HepG2 (cell line): ENCODE measurements around the gene DCST2. TPM values are rescaled to one million over a fixed set of nuclear protein-coding genes. Genes with fewer than 3 reads are reported as not detected.
A peak's percentile ranks its signal among the peaks of the same experiment; 100 is the strongest.

Source experiments
- BRD4 ChIP-seq: sonication (generic); formaldehyde crosslinking; IDR thresholded peaks from 2 replicates; pipeline ENCODE4 v1.4.0; 2020; ENCODE audit warnings: missing genetic modification reagents
- CENPT ChIP-seq: sonication (generic); formaldehyde crosslinking; IDR thresholded peaks from 2 replicates; pipeline ENCODE4 v1.8.0; 2022; ENCODE audit warnings: low read depth, mild to moderate bottlenecking, moderate library complexity, missing genetic modification reagents
- FLYWCH1 ChIP-seq: sonication (generic); formaldehyde crosslinking; IDR thresholded peaks from 2 replicates; pipeline ENCODE4 v1.8.1; 2023; ENCODE audit warnings: mild to moderate bottlenecking, missing genetic modification reagents
- MTF1 ChIP-seq: sonication (generic); formaldehyde crosslinking; IDR thresholded peaks from 2 replicates; pipeline ENCODE4 v1.5.0; 2020; ENCODE audit warnings: missing genetic modification reagents
- PRDM15 ChIP-seq: sonication (generic); formaldehyde crosslinking; IDR thresholded peaks from 2 replicates; pipeline ENCODE4 v1.4.0; 2020; ENCODE audit warnings: missing genetic modification reagents
- TEF ChIP-seq: sonication (generic); formaldehyde crosslinking; IDR thresholded peaks from 2 replicates; pipeline ENCODE4 v1.5.0; 2020; ENCODE audit warnings: missing genetic modification reagents
- ZNF530 ChIP-seq: sonication (generic); formaldehyde crosslinking; IDR thresholded peaks from 2 replicates; pipeline ENCODE4 v1.5.0; 2020; ENCODE audit warnings: low read depth, mild to moderate bottlenecking, missing genetic modification reagents
- ZNF543 ChIP-seq: sonication (generic); formaldehyde crosslinking; IDR thresholded peaks from 2 replicates; pipeline ENCODE4 v1.4.0; 2020; ENCODE audit warnings: mild to moderate bottlenecking, missing genetic modification reagents
- ZNF557 ChIP-seq: sonication (generic); formaldehyde crosslinking; IDR thresholded peaks from 2 replicates; pipeline ENCODE4 v1.4.0; 2020; ENCODE audit warnings: missing genetic modification reagents
- ZNF652 ChIP-seq: IDR thresholded peaks from 2 replicates; pipeline ENCODE4 v1.6.1; 2016; ENCODE audit warnings: low read depth, borderline replicate concordance
- ZNF773 ChIP-seq: sonication (generic); formaldehyde crosslinking; IDR thresholded peaks from 2 replicates; pipeline ENCODE4 v1.4.0; 2020; ENCODE audit warnings: missing genetic modification reagents, borderline replicate concordance
- polyA plus RNA-seq, 8 experiments: library from polyadenylated mRNA; depleted of rRNA in 3 of 8; stranded (reverse) in 7 of 8; unstranded in 1 of 8; fragments of >200 nt; fragmentation: Illumina TruSeq in 4 of 8; extraction: Trizol in 4 of 8; gene quantifications; 2 replicates each; pipeline versions ENCODE4 v1.2.1 to v1.2.3, GENCODE V29; 2011 to 2016; ENCODE audit warnings: low read depth in 4 of 8, missing spikeins in 1 of 8, mixed read lengths in 1 of 8; ENCODE audit not compliant: insufficient read depth in 1 of 8
- total RNA-seq, 5 experiments: library from RNA; depleted of rRNA; stranded (reverse); fragments of >200 nt; fragmentation: Illumina TruSeq; extraction: Trizol; gene quantifications; 2 replicates each; pipeline ENCODE4 v1.2.3, GENCODE V29; 2016; ENCODE audit warnings: low read depth in 1 of 5
- TF ChIP-seq, protein P1 (sequence below): sonication (generic); formaldehyde crosslinking; IDR thresholded peaks from 2 replicates; pipeline ENCODE4 v1.8.0; 2022; ENCODE audit warnings: missing genetic modification reagents, low read depth, mild to moderate bottlenecking, borderline replicate concordance
- TF ChIP-seq, protein P2 (sequence below): sonication (generic); formaldehyde crosslinking; IDR thresholded peaks from 2 replicates; pipeline ENCODE4 v1.8.1; 2023; ENCODE audit warnings: mild to moderate bottlenecking, missing genetic modification reagents
- TF ChIP-seq, protein P3 (sequence below), 2 experiments: sonication (generic) in 1 of 2; formaldehyde crosslinking in 1 of 2; IDR thresholded peaks; 2 replicates each; pipeline versions ENCODE4 v1.6.1 to v1.9.0; 2014 to 2022; ENCODE audit warnings: antibody characterized with exemption in 1 of 2, borderline replicate concordance in 1 of 2, inconsistent platforms in 1 of 2, low read depth in 1 of 2, missing genetic modification reagents in 1 of 2
- TF ChIP-seq, protein P4 (sequence below): sonication (generic); formaldehyde crosslinking; IDR thresholded peaks from 2 replicates; pipeline ENCODE4 v1.4.0; 2020; ENCODE audit warnings: low read depth, mild to moderate bottlenecking, missing genetic modification reagents

Gene DCST2
- total and polyA plus RNA-seq, 2 of the 13 experiments (the other 11 are each of a cell fraction or from before 2014, with no cell fraction given) = 0.74 TPM; not detected in 1

DNA sequence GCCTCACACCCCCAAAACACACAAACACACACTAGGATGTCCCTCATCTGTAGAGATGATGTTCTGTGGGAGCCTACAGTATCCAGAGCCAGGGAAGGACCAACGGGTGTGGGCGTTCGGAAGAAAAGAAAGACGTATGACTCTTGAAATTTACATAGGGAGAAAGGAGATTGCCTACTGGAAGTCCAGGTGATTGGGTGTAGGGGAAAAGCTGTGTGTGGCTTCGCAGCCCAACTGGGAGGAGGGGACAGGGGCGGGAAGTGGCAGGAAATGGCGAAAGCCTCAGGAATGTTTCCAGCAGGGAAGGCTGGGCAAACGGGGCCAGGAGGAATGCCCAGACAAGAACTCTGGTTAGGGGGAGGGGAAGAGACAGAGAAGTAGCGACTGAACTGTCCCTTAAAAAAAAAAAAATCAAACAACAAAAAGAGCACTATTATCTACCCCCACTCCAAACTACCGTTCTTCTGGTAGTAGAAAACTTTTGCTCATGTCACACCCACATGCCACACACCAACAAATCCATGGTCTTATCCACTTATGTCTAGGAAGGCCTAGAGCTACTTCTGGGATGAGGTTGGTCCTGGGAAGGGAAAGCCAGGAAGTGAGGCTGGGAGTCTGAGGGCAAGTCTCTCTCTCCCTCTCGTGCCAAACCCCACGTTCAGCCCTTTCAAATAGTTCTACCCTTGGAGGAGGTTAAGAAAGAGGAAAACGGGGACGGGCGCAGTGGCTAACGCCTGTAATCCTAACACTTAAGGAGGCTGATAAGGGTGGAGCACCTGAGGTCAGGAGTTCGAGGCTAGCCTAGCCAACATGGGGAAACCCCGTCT is 60.9 kb downstream of the DCST2 start (continued):
- TF ChIP-seq FLYWCH1 (CRISPR knock-in tag) = no peak
- no peak for TF ChIP-seq MTF1
- no peak for TF ChIP-seq ZNF543
- TF ChIP-seq ZNF557 (CRISPR knock-in tag) = 0 out of 2 replicates have a peak, but pooled peaks have one; percentile 72
- TF ChIP-seq, protein P1, sequence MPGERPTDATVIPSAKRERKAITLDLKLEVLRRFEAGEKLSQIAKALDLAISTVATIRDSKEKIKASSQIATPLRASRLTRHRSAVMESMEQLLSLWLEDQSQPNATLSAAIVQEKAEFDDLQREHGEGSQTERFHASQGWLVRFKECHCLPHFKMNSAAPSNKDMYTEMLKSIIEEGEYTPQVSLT (CRISPR knock-in tag) = no peak
- TF ChIP-seq, protein P2, sequence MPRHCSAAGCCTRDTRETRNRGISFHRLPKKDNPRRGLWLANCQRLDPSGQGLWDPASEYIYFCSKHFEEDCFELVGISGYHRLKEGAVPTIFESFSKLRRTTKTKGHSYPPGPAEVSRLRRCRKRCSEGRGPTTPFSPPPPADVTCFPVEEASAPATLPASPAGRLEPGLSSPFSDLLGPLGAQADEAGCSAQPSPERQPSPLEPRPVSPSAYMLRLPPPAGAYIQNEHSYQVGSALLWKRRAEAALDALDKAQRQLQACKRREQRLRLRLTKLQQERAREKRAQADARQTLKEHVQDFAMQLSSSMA (CRISPR knock-in tag) = no peak
- TF ChIP-seq, protein P3, sequence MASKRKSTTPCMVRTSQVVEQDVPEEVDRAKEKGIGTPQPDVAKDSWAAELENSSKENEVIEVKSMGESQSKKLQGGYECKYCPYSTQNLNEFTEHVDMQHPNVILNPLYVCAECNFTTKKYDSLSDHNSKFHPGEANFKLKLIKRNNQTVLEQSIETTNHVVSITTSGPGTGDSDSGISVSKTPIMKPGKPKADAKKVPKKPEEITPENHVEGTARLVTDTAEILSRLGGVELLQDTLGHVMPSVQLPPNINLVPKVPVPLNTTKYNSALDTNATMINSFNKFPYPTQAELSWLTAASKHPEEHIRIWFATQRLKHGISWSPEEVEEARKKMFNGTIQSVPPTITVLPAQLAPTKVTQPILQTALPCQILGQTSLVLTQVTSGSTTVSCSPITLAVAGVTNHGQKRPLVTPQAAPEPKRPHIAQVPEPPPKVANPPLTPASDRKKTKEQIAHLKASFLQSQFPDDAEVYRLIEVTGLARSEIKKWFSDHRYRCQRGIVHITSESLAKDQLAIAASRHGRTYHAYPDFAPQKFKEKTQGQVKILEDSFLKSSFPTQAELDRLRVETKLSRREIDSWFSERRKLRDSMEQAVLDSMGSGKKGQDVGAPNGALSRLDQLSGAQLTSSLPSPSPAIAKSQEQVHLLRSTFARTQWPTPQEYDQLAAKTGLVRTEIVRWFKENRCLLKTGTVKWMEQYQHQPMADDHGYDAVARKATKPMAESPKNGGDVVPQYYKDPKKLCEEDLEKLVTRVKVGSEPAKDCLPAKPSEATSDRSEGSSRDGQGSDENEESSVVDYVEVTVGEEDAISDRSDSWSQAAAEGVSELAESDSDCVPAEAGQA (IDR thresholded peaks at IDR 0.05; ENCODE audit: low read depth) = peak; percentile 22; the same call in 1 of the 2 replicates
- TF ChIP-seq, protein P3 (CRISPR knock-in tag; IDR thresholded peaks at IDR 0.05; ENCODE audit: borderline replicate concordance) = no peak
- no peak for TF ChIP-seq TEF (CRISPR knock-in tag)
- TF ChIP-seq ZNF652 (CRISPR knock-in tag) = no peak
- no peak for TF ChIP-seq CENPT (CRISPR knock-in tag)
- TF ChIP-seq PRDM15 (CRISPR knock-in tag) = peak; percentile 39; the same call in 1 of the 2 replicates
- no peak for TF ChIP-seq ZNF530 (CRISPR knock-in tag)
- TF ChIP-seq, protein P4, sequence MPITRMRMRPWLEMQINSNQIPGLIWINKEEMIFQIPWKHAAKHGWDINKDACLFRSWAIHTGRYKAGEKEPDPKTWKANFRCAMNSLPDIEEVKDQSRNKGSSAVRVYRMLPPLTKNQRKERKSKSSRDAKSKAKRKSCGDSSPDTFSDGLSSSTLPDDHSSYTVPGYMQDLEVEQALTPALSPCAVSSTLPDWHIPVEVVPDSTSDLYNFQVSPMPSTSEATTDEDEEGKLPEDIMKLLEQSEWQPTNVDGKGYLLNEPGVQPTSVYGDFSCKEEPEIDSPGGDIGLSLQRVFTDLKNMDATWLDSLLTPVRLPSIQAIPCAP = no peak
- peak; percentile 84; the same call in 1 of the 2 replicates for TF ChIP-seq BRD4 (CRISPR knock-in tag)
- TF ChIP-seq ZNF773 = 0 out of 2 replicates have a peak, but pooled peaks have one; percentile 39
